Vagina (tissue), 2 donors: Measurements from ENCODE around the gene NECTIN2. TPM values are rescaled to one million over a fixed set of nuclear protein-coding genes. Genes with fewer than 3 reads are reported as not detected.

Source experiments
- DNase-seq, 2 donors: peaks; one replicate each; pipeline ENCODE4 v3.0.0-alpha.2; 2017; ENCODE audit errors: extremely low spot score in 2 of 2
- H3K27ac ChIP-seq: fragments of 200-600 bp; sonication (generic); one replicate; pipeline ENCODE4 v1.5.1; 2019
- H3K27me3 ChIP-seq: fragments of 200-600 bp; sonication (generic); one replicate; pipeline ENCODE4 v1.5.1; 2019
- H3K36me3 ChIP-seq, 2 donors: fragments of 200-600 bp; sonication (generic); one replicate each; pipeline ENCODE4 v1.5.1; 2017 to 2019
- H3K4me1 ChIP-seq: fragments of 200-600 bp; sonication (generic); one replicate; pipeline ENCODE4 v1.5.1; 2019
- H3K4me3 ChIP-seq, 2 donors: fragments of 200-600 bp; sonication (generic); 1 replicate in 1 of 2; 2 replicates in 1 of 2; pipeline ENCODE4 v1.5.1; 2016 to 2019
- H3K9me3 ChIP-seq: fragments of 200-600 bp; sonication (generic); one replicate; pipeline ENCODE4 v1.5.1; 2019
- POLR2A ChIP-seq, 2 donors: fragments of 450-650 bp; IDR thresholded peaks; one replicate each; pipeline ENCODE4 v1.6.1; 2017; ENCODE audit warnings: antibody characterized with exemption in 2 of 2, mild to moderate bottlenecking in 2 of 2, moderate library complexity in 2 of 2
- POLR2AphosphoS5 ChIP-seq, 2 donors: sonication (generic); formaldehyde crosslinking; IDR thresholded peaks; one replicate each; pipeline ENCODE4 v1.9.0; 2017; ENCODE audit warnings: antibody characterized with exemption in 2 of 2, mild to moderate bottlenecking in 2 of 2, low read depth in 1 of 2; ENCODE audit not compliant: insufficient read depth in 1 of 2
- intact Hi-C: fragments of 100-400 bp; cut with DNase I; formaldehyde crosslinking; loops from one replicate; pipeline ENCODE4 v1.15.1; 2023
- total RNA-seq: library from RNA; depleted of rRNA; stranded (reverse); fragments of >200 nt; gene quantifications from one replicate; pipeline ENCODE4 v1.2.3, GENCODE V29; 2016
- TF ChIP-seq, protein P1 (sequence below), 3 experiments: fragments of 450-650 bp in 2 of 3; fragments of 200-600 bp in 1 of 3; sonication (generic) in 1 of 3; IDR thresholded peaks; one replicate each; pipeline ENCODE4 v1.5.1; 2017 to 2019; ENCODE audit warnings: antibody characterized with exemption in 3 of 3, mild to moderate bottlenecking in 2 of 3, moderate library complexity in 2 of 3

The NECTIN2 gene
- total RNA-seq, 1 donor from 2014 or later = 72.9 TPM

GRCh38 chr19:44803442-44804428 lies 42.4 kb upstream of the NECTIN2 start:
- TF ChIP-seq POLR2A (IDR thresholded peaks at IDR 0.05) (no peak), POLR2AphosphoS5 (IDR thresholded peaks at IDR 0.05; ENCODE audit: insufficient read depth in 1 of 2, low read depth in 1 of 2) (no peak)
- TF ChIP-seq, protein P1, sequence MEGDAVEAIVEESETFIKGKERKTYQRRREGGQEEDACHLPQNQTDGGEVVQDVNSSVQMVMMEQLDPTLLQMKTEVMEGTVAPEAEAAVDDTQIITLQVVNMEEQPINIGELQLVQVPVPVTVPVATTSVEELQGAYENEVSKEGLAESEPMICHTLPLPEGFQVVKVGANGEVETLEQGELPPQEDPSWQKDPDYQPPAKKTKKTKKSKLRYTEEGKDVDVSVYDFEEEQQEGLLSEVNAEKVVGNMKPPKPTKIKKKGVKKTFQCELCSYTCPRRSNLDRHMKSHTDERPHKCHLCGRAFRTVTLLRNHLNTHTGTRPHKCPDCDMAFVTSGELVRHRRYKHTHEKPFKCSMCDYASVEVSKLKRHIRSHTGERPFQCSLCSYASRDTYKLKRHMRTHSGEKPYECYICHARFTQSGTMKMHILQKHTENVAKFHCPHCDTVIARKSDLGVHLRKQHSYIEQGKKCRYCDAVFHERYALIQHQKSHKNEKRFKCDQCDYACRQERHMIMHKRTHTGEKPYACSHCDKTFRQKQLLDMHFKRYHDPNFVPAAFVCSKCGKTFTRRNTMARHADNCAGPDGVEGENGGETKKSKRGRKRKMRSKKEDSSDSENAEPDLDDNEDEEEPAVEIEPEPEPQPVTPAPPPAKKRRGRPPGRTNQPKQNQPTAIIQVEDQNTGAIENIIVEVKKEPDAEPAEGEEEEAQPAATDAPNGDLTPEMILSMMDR (IDR thresholded peaks at IDR 0.05) = no peak
- no peak for DNase-seq
- no peaks in the 10 kb centered on the region for H3K9me3 ChIP-seq
- H3K27me3 ChIP-seq = no peaks in the 10 kb centered on the region
- no peak overlapping the region for H3K4me3 ChIP-seq
- peaks cover 22% of the 10 kb centered on the region for H3K4me1 ChIP-seq
- H3K27ac ChIP-seq = no peak overlapping the region
- intact Hi-C loops = no loop called here
- H3K36me3 ChIP-seq = no peaks in the 10 kb centered on the region

DNA sequence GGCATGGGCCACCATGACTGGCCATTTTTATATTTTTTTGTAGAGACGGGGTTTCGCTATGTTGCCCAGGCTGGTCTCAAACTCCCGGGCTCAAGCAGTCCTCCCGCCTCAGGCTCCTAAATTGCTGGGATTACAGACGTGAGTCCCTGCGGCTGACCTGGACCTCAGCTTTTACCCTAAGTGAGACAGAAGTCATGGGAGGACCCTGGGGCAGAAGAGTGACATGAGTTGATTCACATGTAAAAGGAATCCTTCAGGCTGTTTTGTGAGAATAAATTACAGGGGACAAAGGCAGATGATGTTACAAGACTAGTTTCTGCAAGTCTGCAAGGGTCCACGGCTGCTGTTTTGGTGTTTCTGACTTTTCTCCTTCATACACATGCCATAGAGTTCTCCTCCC lies 39.8 kb upstream of the NECTIN2 start:
- Histone ChIP-seq H3K4me1 (peaks cover 39% of the 10 kb centered on the region), H3K9me3 (no peaks in the 10 kb centered on the region)
- intact Hi-C loops = no loop called here

GRCh38 chr19:44807162-44807561 lies 38.9 kb upstream of the NECTIN2 start:
- Histone ChIP-seq H3K4me3 (no peak overlapping the region), H3K27ac (no peak overlapping the region), H3K27me3 (no peaks in the 10 kb centered on the region), H3K4me1 (peaks cover 42% of the 10 kb centered on the region), H3K36me3 (peaks cover 0 to 5% of the 10 kb centered on the region in 2 donors), H3K9me3 (no peaks in the 10 kb centered on the region)
- no peak for DNase-seq
- intact Hi-C loops = no loop called here
- TF ChIP-seq POLR2AphosphoS5 (IDR thresholded peaks at IDR 0.05; ENCODE audit: insufficient read depth in 1 of 2, low read depth in 1 of 2) (no peak), POLR2A (IDR thresholded peaks at IDR 0.05) (no peak)

More for the DNA sequence above, 39.8 kb upstream of the NECTIN2 start:
- peaks cover 0 to under 1% of the 10 kb centered on the region in 2 donors for H3K36me3 ChIP-seq
- no peaks in the 10 kb centered on the region for H3K27me3 ChIP-seq
- H3K27ac ChIP-seq = no peak overlapping the region
- no peak overlapping the region for H3K4me3 ChIP-seq
- DNase-seq = no peak
- TF ChIP-seq, protein P1 (IDR thresholded peaks at IDR 0.05) = no peak
- TF ChIP-seq POLR2A (IDR thresholded peaks at IDR 0.05) = no peak
- TF ChIP-seq POLR2AphosphoS5 (IDR thresholded peaks at IDR 0.05; ENCODE audit: insufficient read depth in 1 of 2, low read depth in 1 of 2) = no peak

DNA sequence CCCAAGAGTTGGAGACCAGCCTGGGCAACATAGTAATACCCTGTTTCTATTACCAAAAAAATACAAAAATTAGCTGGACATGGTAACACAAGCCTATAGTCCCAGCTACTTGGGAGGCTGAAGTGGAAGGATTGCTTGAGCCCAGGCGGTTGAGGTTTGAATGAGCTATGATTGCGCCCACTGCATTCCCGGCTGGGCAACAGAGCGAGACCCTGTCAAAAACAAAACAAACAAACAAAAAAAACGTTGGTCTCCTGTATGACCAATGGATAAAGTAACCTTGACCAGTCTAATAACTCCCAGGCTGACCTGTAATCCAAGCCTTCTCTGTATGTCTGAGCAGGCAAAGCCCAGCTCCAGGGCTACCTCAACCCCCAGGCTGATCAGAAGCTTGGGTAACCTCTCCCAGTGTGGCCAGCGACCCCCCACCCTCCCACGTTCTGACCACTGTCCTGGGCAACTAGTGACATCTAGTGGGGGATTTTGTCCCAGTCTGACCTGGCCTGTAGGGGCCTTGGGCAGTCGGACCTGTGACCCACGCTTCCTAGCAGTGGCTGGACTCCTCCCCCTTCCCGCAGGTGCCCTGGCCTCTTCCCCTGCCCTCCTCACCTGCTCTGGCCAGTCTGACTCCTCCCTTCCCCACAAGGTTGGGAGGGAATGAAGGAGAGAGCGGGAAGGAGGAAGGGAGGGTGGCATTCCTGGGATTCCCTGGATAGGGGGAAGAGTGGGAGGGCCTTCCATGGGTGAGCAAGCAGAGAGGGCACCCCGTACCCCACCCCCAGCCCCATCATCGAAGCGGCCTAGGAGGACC lies 38.2 kb upstream of the NECTIN2 start:
- intact Hi-C loops = no loop called here
- Histone ChIP-seq H3K27ac (peak overlapping the region; percentile 74), H3K4me3 (peak overlapping the region; percentile 60 to 68)

More for the DNA sequence above, 38.2 kb upstream of the NECTIN2 start:
- H3K27me3 ChIP-seq = no peaks in the 10 kb centered on the region
- peaks cover 0 to 6% of the 10 kb centered on the region in 2 donors for H3K36me3 ChIP-seq
- no peak for DNase-seq
- TF ChIP-seq, protein P1 (IDR thresholded peaks at IDR 0.05) = peak in 2 of 3 experiments; percentile 12 to 20
- TF ChIP-seq POLR2AphosphoS5 (IDR thresholded peaks at IDR 0.05; ENCODE audit: insufficient read depth in 1 of 2, low read depth in 1 of 2) = no peak
- no peak for TF ChIP-seq POLR2A (IDR thresholded peaks at IDR 0.05)
- H3K4me1 ChIP-seq = peaks cover 42% of the 10 kb centered on the region
- H3K9me3 ChIP-seq = no peaks in the 10 kb centered on the region
